NCI-H2107 treated with DMSO at 0.1 percent for 48 hours (cell line): ENCODE results near the gene TNS3.

Source experiments
- DNase-seq: peaks from one replicate; lab custom pipeline; 2025; ENCODE audit not compliant: unreplicated experiment; lab: John Stamatoyannopoulos, UW

The TNS3 gene

DNA sequence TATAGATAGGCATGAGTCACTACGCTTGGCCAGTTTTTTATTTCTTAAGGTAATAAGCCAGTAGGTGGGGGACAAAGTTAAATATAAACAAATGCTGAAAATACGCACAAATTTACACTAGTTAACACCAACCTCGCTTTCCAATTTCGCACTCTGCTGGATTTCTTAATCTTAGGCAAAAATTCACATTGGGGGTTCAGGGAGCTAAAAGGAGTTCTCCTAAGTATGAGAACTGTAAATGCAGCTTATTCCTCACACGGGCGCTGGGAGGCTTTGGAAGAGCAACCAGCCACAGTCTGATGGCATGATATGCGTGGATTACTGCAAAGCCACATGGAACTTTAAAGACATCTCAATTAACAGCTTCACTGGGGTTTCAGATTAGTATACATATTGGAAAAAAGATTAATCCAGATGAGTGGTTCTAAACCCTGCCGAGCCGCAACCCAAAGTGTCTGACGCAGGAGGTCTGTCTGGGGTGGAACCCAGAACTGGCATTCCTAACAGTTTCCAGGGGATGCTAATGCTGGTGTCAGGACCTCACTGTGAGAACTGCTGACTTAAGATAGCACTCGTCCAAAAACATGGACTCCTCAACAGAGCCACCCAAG, 16.2 kb downstream of the TNS3 start:
- no peak for DNase-seq

DNA sequence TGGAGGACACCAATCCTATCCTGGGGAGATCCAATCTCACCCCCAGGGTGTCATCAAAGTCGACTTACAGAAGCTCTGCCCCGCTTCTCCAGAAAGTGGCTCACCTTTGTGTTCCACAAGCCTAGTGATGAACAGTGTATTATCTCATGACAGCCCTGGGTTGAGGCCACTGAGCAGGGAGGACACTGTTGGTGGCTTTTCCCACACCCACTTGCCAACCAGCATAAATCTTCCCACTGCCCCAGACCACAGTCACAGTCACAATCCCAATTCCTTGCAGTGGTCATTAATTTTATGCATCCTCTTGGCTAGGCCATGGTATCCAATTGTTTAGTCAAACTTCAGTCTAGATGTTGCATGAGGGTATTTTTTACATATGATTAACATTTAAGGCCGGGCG, 18.4 kb downstream of the TNS3 start:
- no peak for DNase-seq

DNA sequence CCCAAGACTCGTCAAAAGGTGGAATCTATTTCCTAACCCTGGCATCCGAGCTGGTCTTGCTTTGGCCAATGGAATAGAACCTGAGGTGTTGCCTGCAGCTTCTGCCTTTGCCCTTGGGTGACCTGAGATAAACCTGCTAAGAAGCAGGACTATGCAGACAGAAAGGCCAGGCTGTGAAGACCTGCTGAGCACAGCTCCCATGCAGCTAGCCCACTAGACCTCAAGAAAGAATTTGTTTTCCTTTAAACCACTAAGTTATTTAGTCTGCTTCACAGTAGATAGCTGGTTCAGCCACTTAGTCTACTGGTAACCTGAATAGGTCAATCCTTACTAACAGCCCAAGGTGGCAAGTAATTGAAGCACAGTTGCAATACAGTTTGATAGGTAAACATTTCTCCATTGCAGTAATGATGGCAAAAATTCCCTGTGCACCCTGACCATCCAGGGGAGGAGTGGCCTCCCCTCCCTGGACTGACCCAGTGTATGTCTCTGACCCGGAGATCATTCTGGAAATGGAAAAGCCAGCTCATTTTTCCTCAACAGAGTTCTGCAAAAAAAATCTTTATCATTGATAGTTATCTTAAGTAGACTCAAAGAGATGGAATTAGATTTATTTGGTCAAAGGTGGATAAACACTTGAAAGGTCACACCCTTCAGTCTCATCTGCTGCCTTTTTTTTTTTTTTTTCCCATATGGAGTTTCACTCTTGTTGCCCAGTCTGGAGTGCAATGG, 20.0 kb downstream of the TNS3 start:
- DNase-seq = no peak

DNA sequence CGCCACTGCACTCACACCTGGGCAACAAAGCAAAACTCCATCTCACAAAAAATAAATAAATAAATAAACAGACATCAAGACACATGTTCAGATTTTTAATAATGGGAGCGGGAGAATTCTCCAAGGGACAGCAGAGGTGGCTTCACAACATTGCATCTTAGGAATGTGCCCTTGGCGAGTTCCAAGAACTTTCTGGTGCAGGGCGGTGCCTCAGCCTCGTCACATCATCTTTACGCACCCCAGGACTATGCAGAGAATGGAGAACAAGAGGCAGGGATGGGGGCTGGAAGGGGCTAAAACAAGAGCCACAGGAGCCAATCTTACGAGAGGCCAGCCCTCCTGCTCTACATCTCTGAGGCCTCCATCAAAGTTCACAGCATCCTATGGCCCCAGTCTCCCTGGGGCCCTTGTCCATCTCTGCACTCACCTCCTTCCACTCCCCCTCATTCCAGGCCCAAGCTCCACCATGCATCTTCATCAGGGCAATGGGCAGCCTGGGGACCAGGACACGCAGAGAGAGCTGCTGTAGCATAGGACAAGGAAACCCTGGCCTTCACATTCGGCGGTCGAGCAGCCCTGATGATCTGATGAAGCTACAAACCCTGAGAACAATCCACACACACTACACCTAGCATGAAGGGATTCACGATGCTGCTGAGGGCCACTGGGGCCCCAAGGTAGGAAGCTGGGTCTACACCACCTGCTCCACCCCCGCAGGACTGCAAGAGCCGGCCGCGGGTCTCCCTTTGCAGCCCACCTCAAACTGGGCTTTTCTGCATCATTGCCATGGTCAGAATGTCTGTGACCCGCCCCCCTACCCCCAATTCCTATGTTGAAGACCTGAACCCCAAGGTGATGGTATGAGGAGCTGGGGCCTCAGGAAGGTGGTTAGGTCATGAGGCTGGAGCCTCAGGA, 22.3 kb downstream of the TNS3 start:
- no peak for DNase-seq

DNA sequence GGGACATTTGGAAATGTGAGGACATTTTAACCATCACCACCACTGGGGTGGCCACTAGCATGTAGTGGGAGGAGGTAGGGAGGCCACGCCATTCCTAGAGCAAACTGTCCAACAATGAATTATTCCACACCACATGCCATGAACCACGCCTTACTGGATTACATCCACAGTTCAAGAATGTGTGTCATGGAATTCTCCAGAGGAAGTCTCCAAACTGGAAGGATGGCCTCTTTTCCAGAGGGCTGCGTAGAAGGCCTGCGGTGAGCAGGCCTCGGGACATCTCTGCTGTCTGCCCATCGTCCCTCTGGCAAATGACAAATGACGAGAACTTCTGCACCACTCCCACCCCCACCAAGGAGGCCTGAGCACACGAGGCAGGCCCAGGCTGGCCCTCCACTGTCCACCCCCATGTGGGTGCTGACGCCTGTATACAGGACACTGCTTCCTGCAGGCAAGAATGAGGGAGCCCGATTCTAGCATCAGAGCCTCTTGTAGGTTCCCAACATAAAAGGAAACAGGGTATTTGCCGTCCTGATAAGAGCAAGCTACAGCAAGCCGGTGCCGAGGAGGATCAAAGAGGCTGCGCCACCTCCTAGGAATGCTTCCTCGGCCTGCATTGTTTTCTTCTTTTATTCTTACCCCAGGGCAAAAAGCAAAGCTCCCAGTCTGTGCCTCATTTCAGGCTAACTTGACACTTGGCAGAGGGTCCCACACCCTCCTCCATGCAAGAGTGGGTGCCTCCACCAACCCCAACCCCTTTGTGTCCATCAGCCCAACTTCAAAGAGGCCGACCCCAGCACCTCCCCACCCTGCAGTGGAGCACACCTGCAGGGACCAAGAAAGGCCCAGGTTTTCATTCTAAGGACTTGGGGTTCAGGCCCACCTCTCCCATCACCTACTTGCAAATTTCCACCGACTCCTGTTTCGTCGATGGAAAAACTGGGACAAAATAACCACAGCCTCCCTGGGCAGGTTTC, 23.9 kb downstream of the TNS3 start:
- no peak for DNase-seq

DNA sequence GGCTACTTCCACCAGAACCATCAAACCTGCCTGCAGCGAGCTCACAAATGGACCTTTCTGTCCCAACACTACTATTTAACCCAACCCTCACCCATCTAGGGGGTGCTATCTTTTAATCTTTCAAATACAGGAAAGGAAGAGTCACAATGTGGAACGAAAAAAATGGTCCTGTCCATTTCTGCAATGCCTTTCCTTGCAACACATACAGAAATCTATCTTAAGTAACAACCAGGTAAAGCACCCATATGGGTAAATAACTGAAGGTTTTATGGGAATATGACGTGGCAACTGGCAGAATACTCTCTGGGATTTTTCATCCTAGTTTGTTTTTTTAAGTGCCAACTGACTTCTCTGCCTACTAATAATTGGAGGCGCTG, 24.6 kb downstream of the TNS3 start:
- DNase-seq = no peak

DNA sequence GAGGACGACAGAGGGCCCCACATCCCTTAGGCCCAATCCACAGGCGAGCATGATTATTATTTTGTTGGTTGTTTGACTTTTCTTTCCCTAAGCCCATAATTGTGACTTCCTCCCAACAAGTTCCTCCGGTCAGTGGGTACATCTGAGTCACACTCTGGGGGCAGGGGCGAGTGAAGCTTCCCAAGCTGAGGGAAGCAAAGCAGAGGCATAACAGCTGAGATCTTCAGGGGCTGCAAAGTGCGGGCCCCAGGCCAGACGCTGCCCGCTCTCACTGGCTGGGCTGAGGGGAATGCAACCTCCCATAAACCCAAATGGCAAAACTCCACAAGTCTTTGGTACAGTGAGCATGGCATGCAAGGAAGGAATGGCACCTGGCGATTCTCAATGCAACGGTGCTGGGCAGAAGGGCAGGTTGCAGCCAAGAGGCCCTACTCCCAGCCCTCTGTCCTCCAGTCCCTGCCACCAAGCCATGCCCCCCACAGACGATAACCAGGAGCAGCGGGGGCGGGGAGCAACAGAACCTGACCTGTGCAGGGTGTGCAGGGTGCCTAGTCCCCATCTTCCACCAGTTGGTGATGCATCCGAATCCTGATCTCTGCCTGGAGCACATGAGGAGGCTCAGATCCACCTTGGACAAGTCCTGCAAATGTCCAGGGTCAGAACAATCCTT, 25.3 kb downstream of the TNS3 start:
- DNase-seq = no peak

DNA sequence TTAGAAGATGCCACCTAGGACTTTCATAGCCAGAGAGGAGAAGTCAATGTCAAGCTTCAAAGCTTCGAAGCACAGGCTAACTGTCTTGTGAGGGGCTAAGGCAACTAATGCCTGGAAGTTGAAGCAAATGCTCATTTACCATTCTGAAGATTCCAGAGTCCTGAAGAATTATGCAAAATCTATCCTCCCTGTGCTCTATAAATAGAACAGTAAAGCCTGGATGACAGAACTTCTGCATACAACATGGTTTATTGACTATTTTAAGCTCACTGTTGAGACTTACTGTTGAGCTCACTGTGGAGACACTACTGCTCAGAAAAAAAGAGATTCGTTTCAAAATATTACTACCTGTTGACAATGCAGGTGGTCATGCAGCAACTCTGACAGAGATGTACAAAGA, 28.6 kb downstream of the TNS3 start:
- DNase-seq = no peak

DNA sequence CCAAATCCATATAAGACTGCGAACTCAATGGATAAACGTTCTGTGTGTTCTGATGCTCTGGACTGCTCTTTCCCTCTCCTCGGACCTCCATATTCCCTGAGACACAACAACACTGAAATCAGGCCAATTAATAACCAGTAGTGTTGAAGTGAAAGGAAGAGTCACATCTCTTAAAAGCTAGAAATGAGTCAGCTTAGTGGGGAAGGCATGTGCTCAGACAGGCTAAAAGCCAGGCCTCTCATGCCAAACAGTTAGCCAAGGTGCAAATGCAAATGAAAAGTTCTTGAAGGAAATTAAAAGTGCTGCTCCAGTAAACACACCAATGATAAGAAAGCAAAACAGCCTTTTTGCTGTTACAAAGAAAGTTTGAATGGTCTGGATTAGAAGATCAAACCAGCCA, 29.3 kb downstream of the TNS3 start:
- no peak for DNase-seq

DNA sequence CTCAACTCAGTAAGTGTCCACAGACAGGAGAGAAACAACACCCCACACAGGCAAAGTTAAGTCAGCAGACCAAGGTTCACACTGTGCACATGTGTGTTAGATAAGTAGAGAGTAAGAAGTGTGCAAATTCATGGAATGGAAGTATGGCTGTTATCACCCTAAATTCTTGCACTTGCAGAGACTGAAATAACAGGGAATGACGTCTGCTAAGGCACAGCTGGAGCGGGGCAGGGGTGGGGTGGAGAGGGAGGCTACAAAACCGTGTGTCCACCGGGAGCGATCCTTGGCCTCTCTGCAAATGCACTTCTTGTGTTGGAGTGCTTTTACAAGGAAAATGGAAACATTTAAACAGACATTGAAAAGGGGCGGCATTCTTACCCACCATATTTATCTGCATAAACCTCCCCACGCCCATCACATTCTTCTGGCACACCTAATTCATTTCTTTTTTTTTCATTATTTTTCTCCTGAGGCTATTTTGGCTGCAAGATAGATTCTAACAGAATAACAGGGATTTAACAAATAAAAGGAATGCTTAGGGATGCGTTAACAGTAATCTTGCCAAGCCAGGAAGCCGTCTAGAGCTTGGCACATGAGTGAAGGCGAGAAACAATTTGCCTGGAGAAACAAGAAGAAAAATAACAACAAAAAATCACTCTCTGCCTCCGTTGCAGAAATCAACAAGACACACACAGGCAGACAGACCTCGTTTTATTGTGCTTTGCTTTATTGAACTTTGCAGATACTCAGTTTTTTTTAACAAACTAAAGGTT, 30.1 kb downstream of the TNS3 start:
- DNase-seq = no peak

DNA sequence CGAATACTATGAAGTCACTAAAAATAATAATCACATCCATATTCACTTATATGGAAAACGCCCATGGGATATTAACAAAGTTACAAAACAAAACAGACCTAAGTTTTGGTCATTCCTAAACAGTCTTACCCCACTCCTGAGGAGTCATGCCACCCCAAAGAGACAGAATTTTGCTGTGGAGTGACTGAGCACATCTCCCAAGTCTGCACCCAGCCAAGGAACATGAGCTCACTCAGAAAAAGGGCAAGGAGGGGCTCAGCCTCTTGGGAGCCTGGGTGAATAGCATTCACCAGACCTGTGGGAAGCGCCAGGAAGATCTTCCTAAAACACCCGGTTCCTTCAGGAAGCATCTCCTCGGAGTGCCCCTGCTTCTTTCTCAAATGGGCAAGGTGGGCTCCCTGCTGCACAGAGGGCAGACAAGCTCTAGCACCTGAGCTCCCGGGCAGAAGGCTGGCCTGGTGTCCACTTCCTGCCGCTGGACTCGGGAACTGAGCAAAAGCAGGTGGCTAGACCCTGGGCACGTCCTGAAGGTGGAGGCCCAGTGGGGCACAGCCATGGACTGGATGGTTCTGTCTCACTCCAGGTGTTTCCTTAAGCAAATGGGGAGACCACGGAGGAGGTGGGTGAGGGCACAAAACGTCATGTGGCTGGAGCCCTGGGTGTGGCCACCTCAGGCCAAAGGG, 31.0 kb downstream of the TNS3 start:
- DNase-seq = no peak

DNA sequence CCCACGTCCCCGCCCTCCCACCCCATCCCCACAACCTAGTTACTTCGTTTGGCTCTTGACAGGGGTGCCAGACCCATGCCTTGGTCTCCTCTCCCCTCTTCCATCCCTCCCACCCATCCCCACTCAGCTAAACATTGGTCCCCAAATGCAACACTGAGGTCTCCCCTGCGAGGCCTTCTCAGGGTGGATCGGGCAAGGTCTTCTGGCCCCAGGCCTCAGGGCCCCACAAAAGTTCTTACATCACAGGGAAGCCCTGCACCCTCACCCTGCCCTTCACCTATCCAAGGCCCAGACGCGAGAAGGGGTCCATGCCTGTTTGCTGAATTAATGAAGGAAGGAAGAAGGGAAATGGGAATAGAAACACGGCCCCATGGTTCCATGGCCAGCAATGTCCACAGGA, 32.0 kb downstream of the TNS3 start:
- no peak for DNase-seq

DNA sequence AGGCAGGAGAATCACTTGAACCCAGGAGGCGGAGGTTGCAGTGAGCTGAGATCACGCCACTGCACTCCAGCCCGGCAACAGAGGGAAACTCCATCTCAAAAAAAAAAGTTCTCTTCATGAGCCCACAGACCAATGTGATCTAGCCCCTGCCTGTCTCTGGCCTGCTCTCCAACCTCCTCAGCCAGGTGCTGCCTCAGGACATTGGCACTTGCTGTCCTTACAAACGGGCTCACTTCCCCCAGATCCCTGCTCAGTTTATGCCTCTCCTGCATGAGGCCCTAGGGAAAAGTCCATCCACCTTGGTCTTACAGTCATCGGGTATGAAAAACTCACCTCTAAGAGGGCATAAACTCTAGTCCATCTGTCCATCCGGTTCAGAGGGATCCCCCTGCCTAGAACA, 32.5 kb downstream of the TNS3 start:
- DNase-seq = no peak

DNA sequence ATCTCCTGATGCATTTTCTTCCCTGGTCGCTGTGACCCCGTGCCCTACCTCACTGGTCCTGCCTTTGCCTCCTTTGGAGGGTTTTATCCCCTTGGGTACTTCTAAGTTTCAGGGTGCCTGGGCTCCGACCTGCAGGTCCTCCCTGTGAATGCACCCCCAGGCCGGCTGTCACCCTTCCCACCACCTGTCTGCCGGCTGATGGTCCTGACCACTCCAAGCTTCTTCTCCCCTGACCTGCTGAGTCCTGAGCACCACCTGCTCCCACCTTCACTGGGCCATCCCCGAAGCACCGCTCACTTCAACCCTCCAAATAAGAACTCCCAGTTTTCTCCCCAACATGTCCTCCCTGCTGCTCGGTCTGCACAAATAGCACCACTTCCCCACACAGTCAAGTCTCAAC, 33.4 kb downstream of the TNS3 start:
- DNase-seq = no peak

DNA sequence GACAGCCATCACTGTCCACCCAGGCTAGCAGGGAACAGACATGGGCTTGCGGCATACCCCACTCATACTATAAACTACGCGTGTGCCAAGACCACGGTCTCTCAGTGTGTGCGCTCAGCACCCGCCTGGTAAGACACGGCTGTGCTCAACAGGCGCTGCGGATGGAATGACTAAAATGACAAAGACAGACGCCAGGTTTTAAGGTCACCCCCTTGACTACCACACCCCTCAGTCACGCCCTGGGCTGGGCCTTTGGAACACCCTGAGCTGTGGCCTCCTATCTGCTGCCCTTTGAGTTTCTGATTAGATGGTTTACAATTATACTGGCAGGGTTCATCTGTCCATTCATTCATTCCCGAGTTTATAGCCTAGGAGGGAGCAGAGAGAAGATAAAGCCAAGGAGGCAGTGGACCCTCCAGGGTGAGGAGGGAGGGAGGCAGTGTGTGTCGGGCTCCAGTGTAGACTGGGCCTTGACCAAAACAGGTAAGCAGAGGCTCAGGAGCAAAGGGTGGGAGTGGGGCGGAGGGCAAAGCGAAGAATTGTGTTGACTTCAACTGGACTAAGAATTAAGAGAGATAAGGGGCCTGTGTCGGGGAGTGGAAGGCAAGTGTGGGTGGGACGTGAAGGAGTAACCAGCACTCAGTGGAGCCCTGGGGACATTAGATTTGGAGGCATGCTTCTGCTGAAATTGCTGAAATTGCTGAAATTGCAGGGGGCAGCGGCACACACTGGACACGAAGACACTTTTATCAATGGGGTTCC, 35.0 kb downstream of the TNS3 start:
- DNase-seq = no peak

DNA sequence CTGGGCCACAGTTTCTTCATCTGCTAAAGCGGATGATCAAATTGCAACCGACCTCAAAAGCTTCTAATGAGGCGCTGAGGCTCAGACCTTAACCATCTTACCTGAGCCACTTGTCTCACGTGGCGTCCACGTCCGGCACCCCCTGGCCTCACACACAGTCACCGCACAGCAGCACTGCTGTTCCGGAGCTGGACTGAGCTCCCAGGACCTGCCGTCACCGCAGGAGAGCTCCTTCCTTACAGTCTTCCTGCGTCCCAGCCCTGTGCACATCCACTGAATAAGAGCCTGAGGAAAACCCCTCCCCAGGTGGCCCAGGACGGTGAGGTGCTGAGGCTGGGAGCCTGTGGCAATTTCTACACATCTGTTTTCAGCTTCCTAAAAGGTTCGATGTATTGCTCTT, 35.7 kb downstream of the TNS3 start:
- DNase-seq = no peak

DNA sequence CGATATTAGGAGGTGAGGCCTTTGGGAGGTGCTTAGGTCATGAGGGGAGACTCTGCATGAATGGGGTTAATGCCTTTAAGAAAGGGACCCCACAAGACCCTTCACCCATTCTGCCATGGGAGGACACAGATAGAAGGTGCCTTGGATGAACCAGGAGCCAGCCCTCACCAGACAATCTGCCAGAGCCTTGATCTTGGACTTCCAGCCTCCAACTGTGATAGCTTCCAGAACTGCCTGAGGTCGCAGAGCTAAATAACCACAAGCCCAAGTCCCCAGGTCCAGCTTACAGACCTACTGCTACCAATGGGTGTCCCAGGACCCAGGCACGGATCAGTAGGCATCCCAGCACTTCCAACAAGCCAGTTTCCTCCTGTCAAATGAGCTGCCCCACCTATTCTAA, 37.5 kb downstream of the TNS3 start:
- no peak for DNase-seq

DNA sequence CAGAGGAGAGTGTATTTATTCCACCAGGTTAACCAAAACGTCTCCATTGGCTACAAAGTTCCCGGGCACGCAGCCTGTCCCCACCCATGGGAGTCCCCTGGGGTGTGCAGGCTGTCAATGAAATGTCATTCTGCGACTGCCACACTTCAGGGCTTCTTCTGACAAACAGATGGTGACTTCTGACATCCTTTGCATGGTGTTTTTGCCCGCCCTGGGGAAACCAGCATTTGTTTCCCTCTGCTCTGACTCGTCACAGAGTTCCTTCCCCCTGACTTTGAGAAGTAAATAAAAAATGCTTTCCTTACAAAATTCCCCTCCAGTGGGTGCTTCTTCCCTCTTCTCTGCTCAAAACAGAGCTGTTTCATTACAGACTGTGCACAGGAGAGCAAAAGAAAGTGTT, 38.2 kb downstream of the TNS3 start:
- DNase-seq = no peak
